ENCODE data around the gene APOC3. TPM values are rescaled to one million over a fixed set of nuclear protein-coding genes. Genes with fewer than 3 reads are reported as not detected.
A peak's percentile ranks its signal among the peaks of the same experiment; 100 is the strongest.

APOC3 gene
- total RNA-seq, 2 donors from 2014 or later, result not detected

GRCh38 chr11:116835791-116836631 is 6.3 kb downstream of the APOC3 start:
- Mint-ChIP-seq H3K36me3 (no peaks in the 10 kb centered on the region), H3K27ac (peak overlapping the region in 1 of 2 donors; percentile 80), H3K9me3 (no peaks in the 10 kb centered on the region)
- ATAC-seq (peak; percentile 86 to 90), DNase-seq (ENCODE audit: low spot score in 2 of 2) (peak; percentile 66 to 79)

GRCh38 chr11:116836632-116836991 is 6.9 kb downstream of the APOC3 start:
- Mint-ChIP-seq H3K9me3 (no peaks in the 10 kb centered on the region), H3K36me3 (no peaks in the 10 kb centered on the region), H3K27ac (no peak overlapping the region)
- ATAC-seq (no peak), DNase-seq (ENCODE audit: low spot score in 2 of 2) (no peak)

- H3K27ac Mint-ChIP-seq, result no peak within 1 kb of the TSS
- no peaks in the 10 kb centered on the region for H3K36me3 Mint-ChIP-seq
- H3K9me3 Mint-ChIP-seq, result no peaks in the 10 kb centered on the region
- ATAC-seq (no peak), DNase-seq (ENCODE audit: low spot score in 2 of 2) (no peak)
These were observed 7.8 kb downstream of the APOC3 start, which contains the start of gene APOA1 for GRCh38 chr11:116837231-116838091. TSS of gene APOA1 (minus strand) at chr11:116837622. CDS start at chr11:116837387, 235 bp downstream.

GRCh38 chr11:116838321-116839084 is 8.8 kb downstream of the APOC3 start:
- H3K36me3 Mint-ChIP-seq, result peaks cover 0 to 2% of the 10 kb centered on the region in 2 donors
- DNase-seq (ENCODE audit: low spot score in 2 of 2), result no peak
- no peak overlapping the region for H3K27ac Mint-ChIP-seq
- H3K9me3 Mint-ChIP-seq, result no peaks in the 10 kb centered on the region
- ATAC-seq, result no peak

- peaks cover 0 to 6% of the 10 kb centered on the region in 2 donors for H3K36me3 Mint-ChIP-seq
- no peak overlapping the region for H3K27ac Mint-ChIP-seq
- ATAC-seq (no peak), DNase-seq (ENCODE audit: low spot score in 2 of 2) (no peak)
- H3K9me3 Mint-ChIP-seq, result no peaks in the 10 kb centered on the region
These were observed 10.6 kb downstream of the APOC3 start for GRCh38 chr11:116840224-116840745.

- DNase-seq (ENCODE audit: low spot score in 2 of 2) (no peak), ATAC-seq (no peak)
- no peaks in the 10 kb centered on the region for H3K9me3 Mint-ChIP-seq
- H3K27ac Mint-ChIP-seq, result peak overlapping the region in 1 of 2 donors; percentile 29
- peaks cover 0 to 7% of the 10 kb centered on the region in 2 donors for H3K36me3 Mint-ChIP-seq
These were observed 11.1 kb downstream of the APOC3 start for GRCh38 chr11:116840746-116841296.

- H3K27ac Mint-ChIP-seq, result peak overlapping the region; percentile 74 to 82
- peaks cover 0 to 12% of the 10 kb centered on the region in 2 donors for H3K36me3 Mint-ChIP-seq
- DNase-seq (ENCODE audit: low spot score in 2 of 2) (no peak), ATAC-seq (no peak)
- no peaks in the 10 kb centered on the region for H3K9me3 Mint-ChIP-seq
These were observed 12.4 kb downstream of the APOC3 start for GRCh38 chr11:116842117-116842516.

GRCh38 chr11:116842909-116843308 is 13.2 kb downstream of the APOC3 start:
- Mint-ChIP-seq H3K27ac (peak overlapping the region; percentile 74 to 89), H3K9me3 (no peaks in the 10 kb centered on the region), H3K36me3 (peaks cover 0 to 12% of the 10 kb centered on the region in 2 donors)
- ATAC-seq (no peak), DNase-seq (ENCODE audit: low spot score in 2 of 2) (no peak)

GRCh38 chr11:116843661-116844060 is 14.0 kb downstream of the APOC3 start:
- Mint-ChIP-seq H3K36me3 (peaks cover 0 to 12% of the 10 kb centered on the region in 2 donors), H3K27ac (no peak overlapping the region), H3K9me3 (no peaks in the 10 kb centered on the region)
- ATAC-seq (no peak), DNase-seq (ENCODE audit: low spot score in 2 of 2) (no peak)

- ATAC-seq (no peak), DNase-seq (ENCODE audit: low spot score in 2 of 2) (no peak)
- Mint-ChIP-seq H3K27ac (peak overlapping the region in 1 of 2 donors; percentile 87), H3K9me3 (no peaks in the 10 kb centered on the region), H3K36me3 (peaks cover 0 to 15% of the 10 kb centered on the region in 2 donors)
These were observed 15.0 kb downstream of the APOC3 start for GRCh38 chr11:116844722-116845121.

GRCh38 chr11:116847612-116848011 is 17.9 kb downstream of the APOC3 start:
- ATAC-seq (no peak), DNase-seq (ENCODE audit: low spot score in 2 of 2) (no peak)
- Mint-ChIP-seq H3K27ac (no peak overlapping the region), H3K36me3 (peaks cover 0 to 22% of the 10 kb centered on the region in 2 donors), H3K9me3 (no peaks in the 10 kb centered on the region)

GRCh38 chr11:116849060-116849459 is 19.4 kb downstream of the APOC3 start:
- H3K9me3 Mint-ChIP-seq, result no peaks in the 10 kb centered on the region
- H3K36me3 Mint-ChIP-seq, result peaks cover 3 to 17% of the 10 kb centered on the region in 2 donors
- no peak for DNase-seq (ENCODE audit: low spot score in 2 of 2)
- ATAC-seq, result no peak
- H3K27ac Mint-ChIP-seq, result no peak overlapping the region

- Mint-ChIP-seq H3K27ac (peak overlapping the region in 1 of 2 donors; percentile 13), H3K36me3 (peaks cover 8 to 17% of the 10 kb centered on the region in 2 donors)
- ATAC-seq, result no peak
These were observed 19.8 kb downstream of the APOC3 start for GRCh38 chr11:116849486-116849885.

GRCh38 chr11:116851626-116852025 is 21.9 kb downstream of the APOC3 start:
- Mint-ChIP-seq H3K36me3 (peaks cover 10 to 15% of the 10 kb centered on the region in 2 donors), H3K9me3 (no peaks in the 10 kb centered on the region), H3K27ac (peak overlapping the region in 1 of 2 donors; percentile 81)
- no peak for DNase-seq (ENCODE audit: low spot score in 2 of 2)
- ATAC-seq, result no peak

More at GRCh38 chr11:116849486-116849885, 19.8 kb downstream of the APOC3 start:
- no peaks in the 10 kb centered on the region for H3K9me3 Mint-ChIP-seq
- DNase-seq (ENCODE audit: low spot score in 2 of 2), result no peak

- peak overlapping the region; percentile 81 to 95 for H3K27ac Mint-ChIP-seq
- no peaks in the 10 kb centered on the region for H3K9me3 Mint-ChIP-seq
- peak in 1 of 2 donors; percentile 57 for ATAC-seq
- DNase-seq (ENCODE audit: low spot score in 2 of 2), result no peak
- peaks cover 10 to 21% of the 10 kb centered on the region in 2 donors for H3K36me3 Mint-ChIP-seq
These were observed 22.7 kb downstream of the APOC3 start for GRCh38 chr11:116852261-116853031.
